ENCODE measurements around the gene CCDC138. TPM values are rescaled to one million over a fixed set of nuclear protein-coding genes. Genes with fewer than 3 reads are reported as not detected.

CCDC138 gene
- total and polyA plus RNA-seq, 4 donors: 13.7 to 29.3 (median 17.2) TPM

DNA sequence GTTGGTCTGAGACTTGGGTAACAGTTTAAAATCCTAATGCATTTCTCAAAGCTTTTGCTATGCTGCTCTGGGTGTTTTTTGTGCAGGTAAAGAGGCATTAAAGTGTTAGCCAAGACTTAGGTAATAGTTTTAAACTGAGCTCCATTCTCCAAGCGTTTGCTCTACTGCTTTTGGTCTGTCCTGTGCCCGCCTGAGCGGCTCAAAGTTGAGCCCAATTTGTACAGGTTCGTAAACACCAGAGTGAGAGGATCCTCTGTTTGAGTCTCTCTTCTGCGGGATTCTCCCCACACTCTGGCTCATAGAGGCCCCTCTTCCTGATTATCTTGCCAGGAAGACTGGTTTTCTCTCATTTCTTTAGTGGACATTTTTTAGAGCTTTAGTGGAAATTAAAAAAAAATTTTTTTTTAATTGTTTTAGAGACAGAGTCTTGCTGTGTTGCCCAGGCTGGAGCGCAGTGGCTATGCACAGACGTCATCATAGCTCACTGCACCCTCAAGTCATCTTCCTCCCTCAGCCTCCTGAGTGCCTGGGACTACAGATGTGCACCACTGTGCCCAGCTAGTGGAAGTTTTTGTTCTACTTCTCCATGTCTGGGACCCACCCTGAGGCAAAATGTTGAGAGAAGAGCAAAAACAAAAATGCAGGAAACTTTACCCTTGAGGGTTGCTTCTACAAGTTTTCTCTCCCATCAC, 16.6 kb downstream of the CCDC138 start:
- Histone ChIP-seq H3K4me1 (ENCODE audit: control insufficient read depth, insufficient read depth, low read length) (no peaks in the 10 kb centered on the region), H3K27me3 (ENCODE audit: control insufficient read depth, insufficient read depth, low read length) (no peaks in the 10 kb centered on the region), H3K9me3 (ENCODE audit: control insufficient read depth, insufficient read depth, low read length) (no peaks in the 10 kb centered on the region), H3K36me3 (ENCODE audit: control insufficient read depth, insufficient read depth, low read length) (peaks cover 11% of the 10 kb centered on the region), H3K4me3 (ENCODE audit: low read depth, low read length) (no peak overlapping the region), H3K27ac (ENCODE audit: low read depth, low read length) (no peak overlapping the region)
- DNase-seq (ENCODE audit: low read depth in 4 of 6, low spot score in 6 of 6): no peak
- 90% methylated on average over 4 of the region's 7 CpGs for WGBS (ENCODE audit: insufficient coverage)

- Histone ChIP-seq H3K36me3 (ENCODE audit: control insufficient read depth, insufficient read depth, low read length) (peaks cover 8% of the 10 kb centered on the region), H3K27ac (ENCODE audit: low read depth, low read length) (no peak overlapping the region), H3K9me3 (ENCODE audit: control insufficient read depth, insufficient read depth, low read length) (peaks cover 3% of the 10 kb centered on the region), H3K27me3 (ENCODE audit: control insufficient read depth, insufficient read depth, low read length) (no peaks in the 10 kb centered on the region), H3K4me3 (ENCODE audit: low read depth, low read length) (no peak overlapping the region), H3K4me1 (ENCODE audit: control insufficient read depth, insufficient read depth, low read length) (no peaks in the 10 kb centered on the region)
- DNase-seq (ENCODE audit: low read depth in 4 of 6, low spot score in 6 of 6): no peak
- WGBS (ENCODE audit: insufficient coverage): no CpG with 5 or more reads among the region's 1 CpG
These were observed 18.5 kb downstream of the CCDC138 start for GRCh38 chr2:108805032-108805431.

DNA sequence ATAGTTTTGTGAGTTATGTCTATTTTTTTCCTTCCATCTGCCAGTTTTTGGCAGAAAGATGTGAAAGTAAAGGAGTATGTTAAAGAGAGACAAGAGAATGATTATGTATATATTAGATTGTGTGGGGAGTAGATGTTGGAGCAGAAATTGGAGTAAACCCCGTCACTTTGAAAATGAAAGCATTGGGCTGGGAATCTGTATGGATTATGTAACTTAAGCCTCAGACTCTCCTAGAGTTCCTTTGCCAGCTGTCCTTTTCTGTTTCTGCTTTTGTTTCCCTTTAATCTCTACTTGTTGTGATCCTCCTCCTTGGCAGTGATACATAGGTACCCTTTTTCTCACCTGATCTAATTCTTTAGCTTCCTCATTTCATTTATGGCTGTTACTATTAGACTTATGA, 19.2 kb downstream of the CCDC138 start:
- H3K4me3 ChIP-seq (ENCODE audit: low read depth, low read length): no peak overlapping the region
- DNase-seq (ENCODE audit: low read depth in 4 of 6, low spot score in 6 of 6): peak in 1 of 6 donors; percentile 4
- H3K4me1 ChIP-seq (ENCODE audit: control insufficient read depth, insufficient read depth, low read length): no peaks in the 10 kb centered on the region
- no peaks in the 10 kb centered on the region for H3K27me3 ChIP-seq (ENCODE audit: control insufficient read depth, insufficient read depth, low read length)
- H3K9me3 ChIP-seq (ENCODE audit: control insufficient read depth, insufficient read depth, low read length): peaks cover 3% of the 10 kb centered on the region
- no CpG with 5 or more reads among the region's 1 CpG for WGBS (ENCODE audit: insufficient coverage)
- H3K27ac ChIP-seq (ENCODE audit: low read depth, low read length): no peak overlapping the region
- H3K36me3 ChIP-seq (ENCODE audit: control insufficient read depth, insufficient read depth, low read length): peaks cover 8% of the 10 kb centered on the region

- H3K27ac ChIP-seq (ENCODE audit: low read depth, low read length): no peak overlapping the region
- peaks cover 8% of the 10 kb centered on the region for H3K36me3 ChIP-seq (ENCODE audit: control insufficient read depth, insufficient read depth, low read length)
These were observed 20.0 kb downstream of the CCDC138 start for GRCh38 chr2:108806371-108807113.

GRCh38 chr2:108809936-108810335, 23.4 kb downstream of the CCDC138 start:
- H3K27me3 ChIP-seq (ENCODE audit: control insufficient read depth, insufficient read depth, low read length): no peaks in the 10 kb centered on the region
- H3K9me3 ChIP-seq (ENCODE audit: control insufficient read depth, insufficient read depth, low read length): peaks cover 3% of the 10 kb centered on the region
- no peak overlapping the region for H3K4me3 ChIP-seq (ENCODE audit: low read depth, low read length)
- peaks cover 7% of the 10 kb centered on the region for H3K36me3 ChIP-seq (ENCODE audit: control insufficient read depth, insufficient read depth, low read length)
- no peak for DNase-seq (ENCODE audit: low read depth in 4 of 6, low spot score in 6 of 6)
- 100% methylated on average over 1 of the region's 3 CpGs for WGBS (ENCODE audit: insufficient coverage)
- H3K27ac ChIP-seq (ENCODE audit: low read depth, low read length): no peak overlapping the region
- H3K4me1 ChIP-seq (ENCODE audit: control insufficient read depth, insufficient read depth, low read length): no peaks in the 10 kb centered on the region

More at GRCh38 chr2:108806371-108807113, 20.0 kb downstream of the CCDC138 start:
- DNase-seq (ENCODE audit: low read depth in 4 of 6, low spot score in 6 of 6): peak in 2 of 6 donors; percentile 6
- Histone ChIP-seq H3K9me3 (ENCODE audit: control insufficient read depth, insufficient read depth, low read length) (peaks cover 3% of the 10 kb centered on the region), H3K4me1 (ENCODE audit: control insufficient read depth, insufficient read depth, low read length) (no peaks in the 10 kb centered on the region), H3K4me3 (ENCODE audit: low read depth, low read length) (no peak overlapping the region), H3K27me3 (ENCODE audit: control insufficient read depth, insufficient read depth, low read length) (no peaks in the 10 kb centered on the region)
- WGBS (ENCODE audit: insufficient coverage): 90% methylated on average over 4 of the region's 6 CpGs

DNA sequence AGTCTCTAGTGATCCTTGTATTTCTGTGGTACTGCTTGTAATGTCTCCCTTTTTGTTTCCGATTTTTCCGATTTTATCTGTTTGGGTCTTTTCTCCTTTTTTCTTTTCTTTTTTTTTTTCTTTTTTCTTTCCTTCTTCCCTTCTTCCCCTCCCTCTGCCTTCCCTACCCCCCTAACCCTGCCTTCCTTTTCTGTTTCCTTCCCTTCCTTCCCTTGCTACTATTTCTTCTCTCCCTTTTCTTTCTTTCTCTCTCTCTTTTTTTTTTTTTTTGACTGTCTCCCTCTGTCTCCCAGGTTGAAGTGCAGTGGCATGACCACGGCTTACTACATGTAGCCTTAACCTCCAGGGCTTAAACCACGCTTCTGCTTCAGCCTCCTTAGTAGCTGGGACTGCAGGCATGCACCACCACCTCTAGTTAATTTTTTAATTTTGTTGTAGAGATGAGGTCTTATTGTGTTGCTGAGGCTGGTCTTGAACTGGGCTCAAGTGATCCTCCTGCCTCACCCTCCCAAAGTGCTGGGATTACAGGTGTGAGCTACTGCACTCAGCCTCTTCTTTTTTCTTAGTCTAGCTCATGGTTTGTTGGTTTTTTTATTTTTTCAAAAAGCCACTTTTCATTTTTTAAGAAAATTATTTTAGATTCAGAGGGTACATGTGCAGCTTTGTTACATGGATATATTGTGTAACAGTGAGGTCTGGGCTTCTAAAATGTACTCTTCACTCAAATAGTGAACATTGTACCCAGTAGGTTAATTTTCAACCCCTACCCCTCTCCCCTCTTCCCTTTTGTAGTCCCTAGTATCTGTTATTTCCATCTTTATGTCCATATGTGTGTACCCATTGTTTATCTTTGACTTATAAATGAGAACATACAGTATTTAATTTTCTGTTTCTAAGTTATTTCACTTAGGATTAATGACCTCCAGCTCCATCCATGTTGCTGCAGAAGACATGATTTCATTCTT, 24.7 kb downstream of the CCDC138 start:
- H3K4me1 ChIP-seq (ENCODE audit: control insufficient read depth, insufficient read depth, low read length): no peaks in the 10 kb centered on the region
- H3K4me3 ChIP-seq (ENCODE audit: low read depth, low read length): no peak overlapping the region
- DNase-seq (ENCODE audit: low read depth in 4 of 6, low spot score in 6 of 6): no peak
- WGBS (ENCODE audit: insufficient coverage): no CpG with 5 or more reads among the region's 4 CpGs
- peaks cover 7% of the 10 kb centered on the region for H3K36me3 ChIP-seq (ENCODE audit: control insufficient read depth, insufficient read depth, low read length)
- H3K9me3 ChIP-seq (ENCODE audit: control insufficient read depth, insufficient read depth, low read length): peaks cover 3% of the 10 kb centered on the region
- H3K27me3 ChIP-seq (ENCODE audit: control insufficient read depth, insufficient read depth, low read length): no peaks in the 10 kb centered on the region
- H3K27ac ChIP-seq (ENCODE audit: low read depth, low read length): no peak overlapping the region

- H3K4me1 ChIP-seq (ENCODE audit: control insufficient read depth, insufficient read depth, low read length): no peaks in the 10 kb centered on the region
- DNase-seq (ENCODE audit: low read depth in 4 of 6, low spot score in 6 of 6): no peak
- peaks cover 23% of the 10 kb centered on the region for H3K36me3 ChIP-seq (ENCODE audit: control insufficient read depth, insufficient read depth, low read length)
- no peaks in the 10 kb centered on the region for H3K27me3 ChIP-seq (ENCODE audit: control insufficient read depth, insufficient read depth, low read length)
- H3K4me3 ChIP-seq (ENCODE audit: low read depth, low read length): no peak overlapping the region
- WGBS (ENCODE audit: insufficient coverage): no CpG with 5 or more reads among the region's 1 CpG
- H3K27ac ChIP-seq (ENCODE audit: low read depth, low read length): no peak overlapping the region
- peaks cover 3% of the 10 kb centered on the region for H3K9me3 ChIP-seq (ENCODE audit: control insufficient read depth, insufficient read depth, low read length)
These were observed 27.2 kb downstream of the CCDC138 start for GRCh38 chr2:108813732-108814131.

DNA sequence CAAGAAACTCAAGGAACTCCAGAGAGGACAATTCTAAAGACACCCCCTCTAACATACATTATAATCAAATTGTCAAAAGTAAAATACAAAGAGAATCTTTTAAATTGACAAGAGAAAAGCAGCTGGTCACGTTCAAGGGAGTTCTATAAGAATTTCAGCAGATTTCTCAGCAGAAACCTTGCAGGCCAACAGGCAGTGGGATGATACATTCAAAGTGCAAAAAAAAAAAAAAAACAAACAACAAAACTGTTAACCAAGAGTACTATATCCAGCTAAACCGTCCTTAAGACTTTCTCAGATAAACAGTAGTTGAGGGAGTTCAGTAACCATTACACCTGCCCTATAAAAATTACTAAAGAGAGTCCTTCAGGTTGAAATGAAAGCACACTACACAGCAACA, 33.9 kb downstream of the CCDC138 start:
- Histone ChIP-seq H3K9me3 (ENCODE audit: control insufficient read depth, insufficient read depth, low read length) (peaks cover 1% of the 10 kb centered on the region), H3K4me3 (ENCODE audit: low read depth, low read length) (no peak overlapping the region), H3K27ac (ENCODE audit: low read depth, low read length) (no peak overlapping the region), H3K27me3 (ENCODE audit: control insufficient read depth, insufficient read depth, low read length) (no peaks in the 10 kb centered on the region), H3K4me1 (ENCODE audit: control insufficient read depth, insufficient read depth, low read length) (no peaks in the 10 kb centered on the region), H3K36me3 (ENCODE audit: control insufficient read depth, insufficient read depth, low read length) (peaks cover 22% of the 10 kb centered on the region)
- DNase-seq (ENCODE audit: low read depth in 4 of 6, low spot score in 6 of 6): no peak
- WGBS (ENCODE audit: insufficient coverage): no CpG with 5 or more reads among the region's 2 CpGs

- peaks cover 2% of the 10 kb centered on the region for H3K36me3 ChIP-seq (ENCODE audit: control insufficient read depth, insufficient read depth, low read length)
- no peaks in the 10 kb centered on the region for H3K27me3 ChIP-seq (ENCODE audit: control insufficient read depth, insufficient read depth, low read length)
- H3K27ac ChIP-seq (ENCODE audit: low read depth, low read length): no peak overlapping the region
- no peak for DNase-seq (ENCODE audit: low read depth in 4 of 6, low spot score in 6 of 6)
- H3K4me1 ChIP-seq (ENCODE audit: control insufficient read depth, insufficient read depth, low read length): no peaks in the 10 kb centered on the region
- H3K9me3 ChIP-seq (ENCODE audit: control insufficient read depth, insufficient read depth, low read length): peaks cover 1% of the 10 kb centered on the region
- no CpG with 5 or more reads among the region's 1 CpG for WGBS (ENCODE audit: insufficient coverage)
- no peak overlapping the region for H3K4me3 ChIP-seq (ENCODE audit: low read depth, low read length)
These were observed 36.7 kb downstream of the CCDC138 start for GRCh38 chr2:108823286-108823685.

Measured in spinal cord (tissue), 10 donors.